Measurements from ENCODE around the gene FRMD6. TPM values are rescaled to one million over a fixed set of nuclear protein-coding genes. Genes with fewer than 3 reads are reported as not detected.

FRMD6 gene
- total and polyA plus RNA-seq, 10 of the 15 experiments (the other 5 are each of a cell fraction or from before 2014, with no cell fraction given), result 0.86 to 7.8 (median 3.3) TPM

DNA sequence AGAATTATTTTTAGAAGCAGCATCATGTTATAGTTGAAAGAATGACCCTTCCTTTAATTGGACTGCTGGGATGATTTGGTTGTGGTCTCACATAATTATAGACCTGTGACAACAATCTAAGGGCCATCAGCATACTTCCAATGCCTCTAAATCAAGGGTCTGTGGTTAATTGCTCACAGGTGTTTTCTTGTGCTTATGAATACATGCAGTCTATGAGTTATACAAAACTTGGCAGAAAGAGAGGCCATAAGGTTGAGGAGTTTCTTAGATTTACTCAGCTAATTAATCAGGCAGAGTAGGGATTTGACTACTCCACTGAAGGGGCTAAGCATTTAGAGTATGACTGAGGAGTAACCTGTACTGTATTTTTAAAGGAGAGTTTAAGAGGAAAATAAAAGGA is 37.0 kb upstream of the FRMD6 start (continued):
- TF ChIP-seq, protein P1, sequence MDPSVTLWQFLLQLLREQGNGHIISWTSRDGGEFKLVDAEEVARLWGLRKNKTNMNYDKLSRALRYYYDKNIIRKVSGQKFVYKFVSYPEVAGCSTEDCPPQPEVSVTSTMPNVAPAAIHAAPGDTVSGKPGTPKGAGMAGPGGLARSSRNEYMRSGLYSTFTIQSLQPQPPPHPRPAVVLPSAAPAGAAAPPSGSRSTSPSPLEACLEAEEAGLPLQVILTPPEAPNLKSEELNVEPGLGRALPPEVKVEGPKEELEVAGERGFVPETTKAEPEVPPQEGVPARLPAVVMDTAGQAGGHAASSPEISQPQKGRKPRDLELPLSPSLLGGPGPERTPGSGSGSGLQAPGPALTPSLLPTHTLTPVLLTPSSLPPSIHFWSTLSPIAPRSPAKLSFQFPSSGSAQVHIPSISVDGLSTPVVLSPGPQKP (IDR thresholded peaks at IDR 0.05; ENCODE audit: low read depth, low read length), result no peak
- TF ChIP-seq, protein P2, sequence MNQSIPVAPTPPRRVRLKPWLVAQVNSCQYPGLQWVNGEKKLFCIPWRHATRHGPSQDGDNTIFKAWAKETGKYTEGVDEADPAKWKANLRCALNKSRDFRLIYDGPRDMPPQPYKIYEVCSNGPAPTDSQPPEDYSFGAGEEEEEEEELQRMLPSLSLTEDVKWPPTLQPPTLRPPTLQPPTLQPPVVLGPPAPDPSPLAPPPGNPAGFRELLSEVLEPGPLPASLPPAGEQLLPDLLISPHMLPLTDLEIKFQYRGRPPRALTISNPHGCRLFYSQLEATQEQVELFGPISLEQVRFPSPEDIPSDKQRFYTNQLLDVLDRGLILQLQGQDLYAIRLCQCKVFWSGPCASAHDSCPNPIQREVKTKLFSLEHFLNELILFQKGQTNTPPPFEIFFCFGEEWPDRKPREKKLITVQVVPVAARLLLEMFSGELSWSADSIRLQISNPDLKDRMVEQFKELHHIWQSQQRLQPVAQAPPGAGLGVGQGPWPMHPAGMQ (IDR thresholded peaks at IDR 0.05; ENCODE audit: borderline replicate concordance), result no peak
- TF ChIP-seq ASH2L (IDR thresholded peaks at IDR 0.05; ENCODE audit: borderline replicate concordance, low read depth) (no peak), EGR1 (IDR thresholded peaks at IDR 0.05; ENCODE audit: borderline replicate concordance in 1 of 2, low read depth in 2 of 2, low read length in 2 of 2) (no peak), BHLHE40 (IDR thresholded peaks at IDR 0.05; ENCODE audit: borderline replicate concordance in 1 of 2, low read depth in 2 of 2, low read length in 1 of 2) (no peak), NRF1 (conservative IDR thresholded peaks at IDR 0.05; ENCODE audit: low read depth, low read length) (no peak), ZSCAN29 (IDR thresholded peaks at IDR 0.05) (no peak), CBFB (IDR thresholded peaks at IDR 0.05; ENCODE audit: low read depth) (0 out of 2 replicates have a peak, but pooled peaks have one; percentile 26), PAX5 (IDR thresholded peaks at IDR 0.05; ENCODE audit: borderline replicate concordance, low read depth, low read length) (no peak), JUNB (IDR thresholded peaks at IDR 0.05) (peak; percentile 76), POLR2A (IDR thresholded peaks at IDR 0.05; ENCODE audit: low read depth, low read length) (no peak), GABPA (IDR thresholded peaks at IDR 0.05; ENCODE audit: low read depth) (no peak)
- TF ChIP-seq, protein P3, sequence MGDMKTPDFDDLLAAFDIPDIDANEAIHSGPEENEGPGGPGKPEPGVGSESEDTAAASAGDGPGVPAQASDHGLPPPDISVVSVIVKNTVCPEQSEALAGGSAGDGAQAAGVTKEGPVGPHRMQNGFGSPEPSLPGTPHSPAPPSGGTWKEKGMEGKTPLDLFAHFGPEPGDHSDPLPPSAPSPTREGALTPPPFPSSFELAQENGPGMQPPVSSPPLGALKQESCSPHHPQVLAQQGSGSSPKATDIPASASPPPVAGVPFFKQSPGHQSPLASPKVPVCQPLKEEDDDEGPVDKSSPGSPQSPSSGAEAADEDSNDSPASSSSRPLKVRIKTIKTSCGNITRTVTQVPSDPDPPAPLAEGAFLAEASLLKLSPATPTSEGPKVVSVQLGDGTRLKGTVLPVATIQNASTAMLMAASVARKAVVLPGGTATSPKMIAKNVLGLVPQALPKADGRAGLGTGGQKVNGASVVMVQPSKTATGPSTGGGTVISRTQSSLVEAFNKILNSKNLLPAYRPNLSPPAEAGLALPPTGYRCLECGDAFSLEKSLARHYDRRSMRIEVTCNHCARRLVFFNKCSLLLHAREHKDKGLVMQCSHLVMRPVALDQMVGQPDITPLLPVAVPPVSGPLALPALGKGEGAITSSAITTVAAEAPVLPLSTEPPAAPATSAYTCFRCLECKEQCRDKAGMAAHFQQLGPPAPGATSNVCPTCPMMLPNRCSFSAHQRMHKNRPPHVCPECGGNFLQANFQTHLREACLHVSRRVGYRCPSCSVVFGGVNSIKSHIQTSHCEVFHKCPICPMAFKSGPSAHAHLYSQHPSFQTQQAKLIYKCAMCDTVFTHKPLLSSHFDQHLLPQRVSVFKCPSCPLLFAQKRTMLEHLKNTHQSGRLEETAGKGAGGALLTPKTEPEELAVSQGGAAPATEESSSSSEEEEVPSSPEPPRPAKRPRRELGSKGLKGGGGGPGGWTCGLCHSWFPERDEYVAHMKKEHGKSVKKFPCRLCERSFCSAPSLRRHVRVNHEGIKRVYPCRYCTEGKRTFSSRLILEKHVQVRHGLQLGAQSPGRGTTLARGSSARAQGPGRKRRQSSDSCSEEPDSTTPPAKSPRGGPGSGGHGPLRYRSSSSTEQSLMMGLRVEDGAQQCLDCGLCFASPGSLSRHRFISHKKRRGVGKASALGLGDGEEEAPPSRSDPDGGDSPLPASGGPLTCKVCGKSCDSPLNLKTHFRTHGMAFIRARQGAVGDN (IDR thresholded peaks at IDR 0.05), result no peak
